GM12878 (cell line): ENCODE measurements around the gene ITGAL.

Experiments
- BCL3 ChIP-seq: IDR thresholded peaks from 2 replicates; pipeline ENCODE4 v1.6.1; 2011; ENCODE audit warnings: borderline replicate concordance, low read depth, mild to moderate bottlenecking, moderate library complexity, low read length; ENCODE audit not compliant: insufficient read depth, poor library complexity, severe bottlenecking
- BHLHE40 ChIP-seq, 2 experiments: fragments of 450-650 bp in 1 of 2; IDR thresholded peaks; 2 replicates each; pipeline ENCODE4 v1.6.1; 2011 to 2017; ENCODE audit warnings: low read depth in 2 of 2, borderline replicate concordance in 1 of 2, improper control_type of control experiment in 1 of 2, low read length in 1 of 2, mild to moderate bottlenecking in 1 of 2
- CREB1 ChIP-seq: IDR thresholded peaks from 2 replicates; pipeline ENCODE4 v1.6.1; 2012; ENCODE audit warnings: low read depth, mild to moderate bottlenecking, inconsistent platforms
- EZH2 ChIP-seq: IDR thresholded peaks from 2 replicates; pipeline ENCODE4 v1.6.1; 2012; ENCODE audit warnings: low read depth, mild to moderate bottlenecking, control low read depth, inconsistent platforms, low read length, borderline replicate concordance; ENCODE audit not compliant: control insufficient read depth
- GABPA ChIP-seq: IDR thresholded peaks from 2 replicates; pipeline ENCODE4 v1.6.1; 2014; ENCODE audit warnings: antibody characterized with exemption, low read depth, mild to moderate bottlenecking, inconsistent platforms
- HDAC6 ChIP-seq: fragments of 200-600 bp; sonication (generic); IDR thresholded peaks from one replicate; pipeline ENCODE4 v1.8.0; 2017; ENCODE audit warnings: antibody characterized with exemption; ENCODE audit not compliant: unreplicated experiment
- POLR2AphosphoS2 ChIP-seq: IDR thresholded peaks from 2 replicates; pipeline ENCODE4 v1.6.1; 2011; ENCODE audit warnings: low read depth, mild to moderate bottlenecking, low read length, improper control_type of control experiment, moderate library complexity
- POLR2AphosphoS5 ChIP-seq: IDR thresholded peaks from 2 replicates; pipeline ENCODE4 v1.6.1; 2011; ENCODE audit warnings: mild to moderate bottlenecking, low read length, inconsistent platforms
- TCF3 ChIP-seq: IDR thresholded peaks from 2 replicates; pipeline ENCODE4 v1.6.1; 2012; ENCODE audit warnings: low read depth, mild to moderate bottlenecking, low read length, borderline replicate concordance; ENCODE audit not compliant: insufficient read depth
- ZNF217 ChIP-seq: fragments of 450-650 bp; IDR thresholded peaks from 2 replicates; pipeline ENCODE4 v1.6.1; 2017; ENCODE audit warnings: antibody characterized with exemption, mild to moderate bottlenecking
- ZNF24 ChIP-seq: fragments of 450-650 bp; IDR thresholded peaks from 2 replicates; pipeline ENCODE4 v1.6.1; 2017; ENCODE audit warnings: antibody characterized with exemption, mild to moderate bottlenecking
- ZZZ3 ChIP-seq: IDR thresholded peaks from 2 replicates; pipeline ENCODE4 v1.6.1; 2011; ENCODE audit warnings: low read depth; ENCODE audit not compliant: control insufficient read depth, insufficient read length
- TF ChIP-seq, protein P1 (sequence below), 3 experiments: IDR thresholded peaks in 2 of 3; conservative IDR thresholded peaks in 1 of 3; 2 replicates each; pipeline ENCODE4 v1.5.1; 2011; ENCODE audit warnings: low read depth in 3 of 3, low read length in 3 of 3, mild to moderate bottlenecking in 3 of 3, control low read depth in 2 of 3, moderate library complexity in 2 of 3, inconsistent platforms in 1 of 3, mixed read lengths in 1 of 3; ENCODE audit not compliant: control insufficient read depth in 2 of 3, insufficient read depth in 1 of 3; ENCODE audit errors: extremely low read depth in 1 of 3

DNA sequence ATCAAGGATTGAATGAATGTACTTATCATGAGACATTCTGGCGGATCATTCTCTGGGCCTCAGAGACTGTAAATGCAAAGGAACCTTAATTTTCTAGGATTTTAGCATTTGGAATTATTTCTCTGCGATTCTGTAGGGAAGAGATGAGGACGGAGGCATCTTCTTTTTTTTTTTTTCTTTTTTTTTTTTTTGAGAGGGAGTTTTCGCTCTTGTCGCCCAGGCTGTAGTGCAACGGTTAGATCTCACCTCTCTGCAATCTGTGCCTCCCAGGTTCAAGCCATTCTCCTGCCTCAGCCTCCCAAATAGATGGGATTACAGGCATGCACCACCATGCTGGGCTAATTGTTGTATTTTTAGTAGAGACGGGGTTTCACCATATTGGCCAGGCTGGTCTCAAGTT lies 2.1 kb downstream of the ITGAL start:
- TF ChIP-seq ZNF24, result no peak
- no peak for TF ChIP-seq TCF3
- TF ChIP-seq EZH2, result no peak
- TF ChIP-seq, protein P1, sequence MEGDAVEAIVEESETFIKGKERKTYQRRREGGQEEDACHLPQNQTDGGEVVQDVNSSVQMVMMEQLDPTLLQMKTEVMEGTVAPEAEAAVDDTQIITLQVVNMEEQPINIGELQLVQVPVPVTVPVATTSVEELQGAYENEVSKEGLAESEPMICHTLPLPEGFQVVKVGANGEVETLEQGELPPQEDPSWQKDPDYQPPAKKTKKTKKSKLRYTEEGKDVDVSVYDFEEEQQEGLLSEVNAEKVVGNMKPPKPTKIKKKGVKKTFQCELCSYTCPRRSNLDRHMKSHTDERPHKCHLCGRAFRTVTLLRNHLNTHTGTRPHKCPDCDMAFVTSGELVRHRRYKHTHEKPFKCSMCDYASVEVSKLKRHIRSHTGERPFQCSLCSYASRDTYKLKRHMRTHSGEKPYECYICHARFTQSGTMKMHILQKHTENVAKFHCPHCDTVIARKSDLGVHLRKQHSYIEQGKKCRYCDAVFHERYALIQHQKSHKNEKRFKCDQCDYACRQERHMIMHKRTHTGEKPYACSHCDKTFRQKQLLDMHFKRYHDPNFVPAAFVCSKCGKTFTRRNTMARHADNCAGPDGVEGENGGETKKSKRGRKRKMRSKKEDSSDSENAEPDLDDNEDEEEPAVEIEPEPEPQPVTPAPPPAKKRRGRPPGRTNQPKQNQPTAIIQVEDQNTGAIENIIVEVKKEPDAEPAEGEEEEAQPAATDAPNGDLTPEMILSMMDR (IDR thresholded peaks at IDR 0.05 in 2 of 3, conservative IDR thresholded peaks at IDR 0.05 in 1 of 3; ENCODE audit: control insufficient read depth in 2 of 3, extremely low read depth in 1 of 3, insufficient read depth in 1 of 3, low read depth in 3 of 3, low read length in 3 of 3), result no peak
- TF ChIP-seq HDAC6, result no peak
- TF ChIP-seq ZNF217, result no peak
- TF ChIP-seq POLR2AphosphoS2, result no peak
- TF ChIP-seq GABPA, result no peak
- no peak for TF ChIP-seq ZZZ3
- no peak for TF ChIP-seq BHLHE40 (IDR thresholded peaks at IDR 0.05; ENCODE audit: borderline replicate concordance in 1 of 2, low read depth in 2 of 2, low read length in 1 of 2)
- no peak for TF ChIP-seq POLR2AphosphoS5
- no peak for TF ChIP-seq BCL3
- no peak for TF ChIP-seq CREB1
